ENCODE data around the gene TRAK1.

The TRAK1 gene

DNA sequence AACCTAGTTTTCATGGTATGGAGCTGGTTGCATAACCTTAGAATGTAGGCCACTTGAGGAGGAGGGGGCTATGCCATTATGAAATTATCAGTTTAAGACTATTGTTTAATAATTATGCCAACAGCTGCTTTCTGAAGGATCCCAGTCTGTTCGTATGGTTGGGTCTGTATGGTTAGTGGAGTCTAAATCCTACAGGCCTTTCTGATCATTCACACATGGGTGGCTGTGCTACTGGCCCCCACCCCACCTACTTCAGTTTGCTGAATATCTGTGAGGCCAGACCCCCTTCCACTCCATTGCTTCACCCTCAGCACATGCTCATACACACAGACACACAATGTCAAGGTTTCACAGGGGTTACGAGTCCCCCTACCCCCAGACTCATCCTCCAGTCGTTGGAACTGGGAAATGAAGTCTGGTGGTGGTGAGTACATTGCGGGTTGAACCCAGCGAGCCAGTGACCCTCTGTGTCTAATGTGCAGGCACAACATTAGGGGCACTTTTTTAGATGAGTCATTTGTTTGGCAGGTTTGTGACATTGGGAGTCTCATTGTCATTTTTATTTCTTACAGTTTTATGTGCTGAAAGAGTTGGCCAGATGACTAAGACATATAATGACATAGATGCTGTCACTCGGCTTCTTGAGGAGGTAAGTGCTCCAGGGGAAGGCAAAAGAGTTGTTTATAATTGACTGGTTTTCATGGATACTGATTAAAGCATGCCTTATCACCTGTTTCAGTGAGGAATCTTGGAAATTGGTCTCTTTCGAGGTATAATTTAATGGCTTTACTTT is 85.3 kb downstream of the TRAK1 start:
- Histone ChIP-seq H3K27me3 (ENCODE audit: insufficient read depth, low read length, poor library complexity, severe bottlenecking) (no peaks in the 10 kb centered on the region), H3K9me2 (replicated peaks; ENCODE audit: low read depth, low read length) (no peaks in the 10 kb centered on the region), H3K36me3 (ENCODE audit: insufficient read depth, low read length) (peaks cover 31% of the 10 kb centered on the region; the same call in 1 of the 2 replicates)

DNA sequence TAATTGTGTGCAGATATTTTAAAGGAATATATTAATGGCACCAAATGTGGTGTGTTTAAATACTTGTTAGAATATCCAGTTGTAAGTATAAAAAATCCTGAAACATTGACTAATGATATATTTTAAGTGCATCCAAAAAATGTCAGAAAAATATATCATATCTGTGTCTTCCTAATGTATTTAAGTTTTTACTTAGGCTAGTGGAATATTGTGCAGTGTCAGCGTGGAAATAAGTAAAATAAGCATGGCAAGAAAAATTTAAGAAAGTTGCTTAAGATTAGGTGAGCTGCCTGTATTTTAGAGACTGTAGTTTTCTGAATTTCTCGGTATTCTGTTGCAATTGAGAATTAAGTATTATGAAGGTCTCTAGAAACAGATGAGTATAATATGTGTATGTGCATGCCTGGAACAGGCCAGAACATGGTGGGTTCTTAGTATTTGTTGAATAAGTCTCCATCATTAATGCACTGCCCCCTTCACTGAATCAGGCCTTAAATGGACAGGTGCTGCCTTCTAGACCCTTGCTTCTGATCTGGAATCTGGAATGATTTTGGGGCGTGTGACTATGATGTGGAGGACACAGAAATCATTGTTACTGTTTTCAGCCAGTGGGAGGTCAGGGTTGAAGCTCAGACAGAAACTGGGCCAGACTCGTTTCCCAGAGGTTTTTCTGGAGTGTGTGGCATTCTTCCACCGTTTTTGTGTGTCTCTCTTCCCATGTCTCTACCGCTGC is 86.1 kb downstream of the TRAK1 start:
- Histone ChIP-seq H3K79me2 (ENCODE audit: insufficient read depth, low read length) (peaks cover 27% of the 10 kb centered on the region), H3K4me3 (ENCODE audit: low read length, poor library complexity, severe bottlenecking) (no peak overlapping the region), H3K4me2 (ENCODE audit: low read depth, low read length, poor library complexity, severe bottlenecking) (no peak overlapping the region), H2AFZ (ENCODE audit: low read length) (no peak overlapping the region), H3F3A (ENCODE audit: low read depth) (no peaks in the 10 kb centered on the region), H3K9ac (ENCODE audit: low read depth, low read length, poor library complexity, severe bottlenecking) (no peak overlapping the region), H3K36me3 (ENCODE audit: insufficient read depth, low read length) (peaks cover 31% of the 10 kb centered on the region; the same call in 1 of the 2 replicates), H3K9me3 (ENCODE audit: insufficient read depth, low read depth, low read length) (no peaks in the 10 kb centered on the region), H3K9me2 (replicated peaks; ENCODE audit: low read depth, low read length) (no peaks in the 10 kb centered on the region), H3K27me3 (ENCODE audit: insufficient read depth, low read length, poor library complexity, severe bottlenecking) (no peaks in the 10 kb centered on the region), H4K20me1 (ENCODE audit: insufficient read depth, low read length, poor library complexity, severe bottlenecking) (peaks cover 13% of the 10 kb centered on the region), H3K4me1 (ENCODE audit: insufficient read depth, low read length, poor library complexity, severe bottlenecking) (peaks cover 9% of the 10 kb centered on the region)
- TF ChIP-seq CTCF (conservative IDR thresholded peaks at IDR 0.05; ENCODE audit: low read length) (no peak), EZH2phosphoT487 (IDR thresholded peaks at IDR 0.05; ENCODE audit: borderline replicate concordance) (no peak)

More for the DNA sequence above, 85.3 kb downstream of the TRAK1 start:
- Histone ChIP-seq H3K79me2 (ENCODE audit: insufficient read depth, low read length) (peaks cover 29% of the 10 kb centered on the region), H4K20me1 (ENCODE audit: insufficient read depth, low read length, poor library complexity, severe bottlenecking) (peaks cover 19% of the 10 kb centered on the region), H3K9ac (ENCODE audit: low read depth, low read length, poor library complexity, severe bottlenecking) (no peak overlapping the region), H3K4me3 (ENCODE audit: low read length, poor library complexity, severe bottlenecking) (no peak overlapping the region), H2AFZ (ENCODE audit: low read length) (no peak overlapping the region), H3K4me1 (ENCODE audit: insufficient read depth, low read length, poor library complexity, severe bottlenecking) (peaks cover 9% of the 10 kb centered on the region), H3K9me3 (ENCODE audit: insufficient read depth, low read depth, low read length) (no peaks in the 10 kb centered on the region), H3K4me2 (ENCODE audit: low read depth, low read length, poor library complexity, severe bottlenecking) (no peak overlapping the region), H3F3A (ENCODE audit: low read depth) (no peaks in the 10 kb centered on the region)
- TF ChIP-seq EZH2phosphoT487 (IDR thresholded peaks at IDR 0.05; ENCODE audit: borderline replicate concordance), result no peak
- no peak for TF ChIP-seq CTCF (conservative IDR thresholded peaks at IDR 0.05; ENCODE audit: low read length)

- no peak for TF ChIP-seq EZH2phosphoT487 (IDR thresholded peaks at IDR 0.05; ENCODE audit: borderline replicate concordance)
- no peak for TF ChIP-seq CTCF (conservative IDR thresholded peaks at IDR 0.05; ENCODE audit: low read length)
- no peak overlapping the region for H3K4me2 ChIP-seq (ENCODE audit: low read depth, low read length, poor library complexity, severe bottlenecking)
These were observed 86.6 kb downstream of the TRAK1 start for GRCh38 chr3:42177801-42178150.

More at GRCh38 chr3:42177801-42178150, 86.6 kb downstream of the TRAK1 start:
- Histone ChIP-seq H3K4me1 (ENCODE audit: insufficient read depth, low read length, poor library complexity, severe bottlenecking) (peaks cover 9% of the 10 kb centered on the region), H3K27me3 (ENCODE audit: insufficient read depth, low read length, poor library complexity, severe bottlenecking) (no peaks in the 10 kb centered on the region), H3K9me2 (replicated peaks; ENCODE audit: low read depth, low read length) (no peaks in the 10 kb centered on the region), H3K9ac (ENCODE audit: low read depth, low read length, poor library complexity, severe bottlenecking) (no peak overlapping the region), H3K9me3 (ENCODE audit: insufficient read depth, low read depth, low read length) (no peaks in the 10 kb centered on the region), H3K4me3 (ENCODE audit: low read length, poor library complexity, severe bottlenecking) (no peak overlapping the region), H2AFZ (ENCODE audit: low read length) (no peak overlapping the region), H3F3A (ENCODE audit: low read depth) (no peaks in the 10 kb centered on the region), H3K79me2 (ENCODE audit: insufficient read depth, low read length) (peaks cover 30% of the 10 kb centered on the region), H3K36me3 (ENCODE audit: insufficient read depth, low read length) (peaks cover 34% of the 10 kb centered on the region; the same call in 1 of the 2 replicates), H4K20me1 (ENCODE audit: insufficient read depth, low read length, poor library complexity, severe bottlenecking) (peaks cover 10% of the 10 kb centered on the region)
